GM12864 (cell line): ENCODE measurements around the gene DLL3.
A peak's percentile ranks its signal among the peaks of the same experiment; 100 is the strongest.

Source experiments
- DNase-seq: peaks from one replicate; pipeline ENCODE4 v3.0.0-alpha.2; 2011; ENCODE audit warnings: low read depth
- H3K4me3 ChIP-seq: 2 replicates; pipeline ENCODE4 v1.5.1; 2011; ENCODE audit warnings: mild to moderate bottlenecking, low read depth, low read length, control low read depth
- TF ChIP-seq, protein P1 (sequence below): IDR thresholded peaks from 2 replicates; pipeline ENCODE4 v1.5.1; 2011; ENCODE audit warnings: low read depth, mild to moderate bottlenecking, moderate library complexity, low read length, control low read depth, inconsistent platforms; ENCODE audit errors: missing control alignments

The DLL3 gene

DNA sequence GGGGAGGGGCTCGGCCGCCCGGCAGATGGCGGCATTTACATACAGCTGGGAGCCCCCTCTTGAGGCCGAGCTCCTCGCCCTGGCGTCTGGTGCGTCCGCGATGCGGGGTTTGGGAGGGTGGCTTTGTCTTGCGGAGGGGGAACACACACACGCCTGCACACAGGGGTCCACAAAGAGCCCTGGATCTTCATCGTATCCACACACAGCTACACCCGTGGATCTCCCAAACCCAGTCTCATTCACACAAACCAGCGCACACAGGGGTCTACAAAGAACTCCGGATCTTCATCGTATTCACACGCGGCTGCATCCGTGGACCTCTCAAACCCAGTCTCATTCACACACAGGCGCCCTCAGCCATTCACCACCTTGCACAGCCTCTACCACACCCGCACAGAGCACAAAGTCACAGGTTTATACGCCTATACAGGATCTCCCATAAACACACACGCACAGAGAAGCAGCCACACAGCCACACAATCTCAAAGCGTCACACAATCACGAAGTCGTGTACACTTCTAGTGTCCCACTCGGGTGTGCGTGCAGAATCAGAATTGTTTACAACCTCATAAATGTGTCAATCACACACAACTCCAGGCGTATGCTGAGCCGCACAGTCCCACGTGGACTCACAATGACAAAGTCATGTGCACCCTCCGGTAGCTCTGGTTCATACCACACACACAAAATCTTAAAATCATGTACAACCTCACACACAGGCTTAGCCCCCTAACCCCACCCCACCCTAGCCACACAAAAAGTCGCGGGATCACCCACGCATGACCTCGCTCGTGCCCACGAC, 550 bp upstream of the DLL3 start:
- H3K4me3 ChIP-seq: no peak overlapping the region
- DNase-seq: no peak
- TF ChIP-seq, protein P1, sequence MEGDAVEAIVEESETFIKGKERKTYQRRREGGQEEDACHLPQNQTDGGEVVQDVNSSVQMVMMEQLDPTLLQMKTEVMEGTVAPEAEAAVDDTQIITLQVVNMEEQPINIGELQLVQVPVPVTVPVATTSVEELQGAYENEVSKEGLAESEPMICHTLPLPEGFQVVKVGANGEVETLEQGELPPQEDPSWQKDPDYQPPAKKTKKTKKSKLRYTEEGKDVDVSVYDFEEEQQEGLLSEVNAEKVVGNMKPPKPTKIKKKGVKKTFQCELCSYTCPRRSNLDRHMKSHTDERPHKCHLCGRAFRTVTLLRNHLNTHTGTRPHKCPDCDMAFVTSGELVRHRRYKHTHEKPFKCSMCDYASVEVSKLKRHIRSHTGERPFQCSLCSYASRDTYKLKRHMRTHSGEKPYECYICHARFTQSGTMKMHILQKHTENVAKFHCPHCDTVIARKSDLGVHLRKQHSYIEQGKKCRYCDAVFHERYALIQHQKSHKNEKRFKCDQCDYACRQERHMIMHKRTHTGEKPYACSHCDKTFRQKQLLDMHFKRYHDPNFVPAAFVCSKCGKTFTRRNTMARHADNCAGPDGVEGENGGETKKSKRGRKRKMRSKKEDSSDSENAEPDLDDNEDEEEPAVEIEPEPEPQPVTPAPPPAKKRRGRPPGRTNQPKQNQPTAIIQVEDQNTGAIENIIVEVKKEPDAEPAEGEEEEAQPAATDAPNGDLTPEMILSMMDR: no peak

GRCh38 chr19:39499932-39500331, 1.2 kb downstream of the DLL3 start:
- no peak overlapping the region for H3K4me3 ChIP-seq
- TF ChIP-seq, protein P1: no peak
- no peak for DNase-seq

DNA sequence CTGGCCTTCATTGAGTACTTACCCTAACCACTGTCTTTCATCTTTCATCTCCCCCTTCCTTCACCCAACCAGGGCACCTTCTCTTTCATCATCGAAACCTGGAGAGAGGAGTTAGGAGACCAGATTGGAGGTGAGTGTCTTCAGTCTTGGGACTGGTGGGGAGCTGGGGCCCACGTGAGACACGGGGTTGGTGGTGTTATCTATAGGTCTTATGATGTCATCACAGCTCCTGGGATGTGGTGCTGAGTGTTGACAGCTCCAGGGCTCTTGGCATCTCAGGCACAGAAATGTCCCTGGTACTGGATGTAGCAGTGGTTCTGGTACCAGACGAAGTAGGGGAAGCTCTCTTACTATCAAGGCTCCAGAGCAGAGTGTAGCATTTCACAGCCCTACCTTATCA, 1.8 kb downstream of the DLL3 start:
- TF ChIP-seq, protein P1: no peak
- no peak for DNase-seq
- H3K4me3 ChIP-seq: no peak overlapping the region

GRCh38 chr19:39501340-39501739, 2.6 kb downstream of the DLL3 start:
- no peak for DNase-seq
- TF ChIP-seq, protein P1: no peak
- no peak overlapping the region for H3K4me3 ChIP-seq

DNA sequence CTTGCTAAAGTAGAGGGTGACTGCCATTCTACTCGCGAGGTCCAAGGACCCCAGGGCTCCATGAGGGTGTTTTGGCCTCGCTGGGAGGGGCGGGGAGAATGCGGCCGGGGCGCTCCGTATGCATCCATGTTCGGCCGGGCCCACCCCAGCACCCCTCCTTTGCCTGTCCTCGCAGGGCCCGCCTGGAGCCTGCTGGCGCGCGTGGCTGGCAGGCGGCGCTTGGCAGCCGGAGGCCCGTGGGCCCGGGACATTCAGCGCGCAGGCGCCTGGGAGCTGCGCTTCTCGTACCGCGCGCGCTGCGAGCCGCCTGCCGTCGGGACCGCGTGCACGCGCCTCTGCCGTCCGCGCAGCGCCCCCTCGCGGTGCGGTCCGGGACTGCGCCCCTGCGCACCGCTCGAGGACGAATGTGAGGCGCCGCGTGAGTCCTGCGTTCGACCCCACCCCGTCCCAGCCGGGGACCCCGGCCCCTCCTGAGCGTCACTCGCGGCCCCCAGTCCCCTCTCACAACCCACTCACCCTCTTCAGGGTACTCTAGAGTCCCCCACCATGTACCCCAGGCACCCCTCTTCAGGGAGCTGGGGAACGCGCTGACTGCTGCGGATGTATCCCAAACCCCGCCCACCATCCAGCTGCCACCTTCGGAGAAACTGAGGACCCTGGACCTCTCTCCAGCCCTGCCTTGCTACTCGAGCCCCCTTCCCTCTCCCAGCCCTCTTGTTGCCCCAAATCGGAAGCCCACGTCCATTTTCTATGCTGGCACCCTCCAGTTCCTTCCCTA, 4.1 kb downstream of the DLL3 start:
- H3K4me3 ChIP-seq: no peak overlapping the region
- TF ChIP-seq, protein P1: peak; percentile 90
- DNase-seq: no peak

GRCh38 chr19:39506598-39506943, 7.8 kb downstream of the DLL3 start:
- TF ChIP-seq, protein P1: no peak
- DNase-seq: no peak
- H3K4me3 ChIP-seq: no peak overlapping the region
